Keratinocyte (primary cell): ENCODE data around the gene PLA2G6.

Source experiments
- EZH2 ChIP-seq: IDR thresholded peaks from one replicate; pipeline ENCODE4 v1.6.1; 2012; ENCODE audit warnings: inconsistent platforms, mild to moderate bottlenecking, low read length, moderate library complexity
- TF ChIP-seq, protein P1 (sequence below), 3 experiments: IDR thresholded peaks in 1 of 3; conservative IDR thresholded peaks in 1 of 3; optimal IDR thresholded peaks in 1 of 3; 2 replicates in 2 of 3; 3 replicates in 1 of 3; pipeline versions ENCODE3 to v1.5.1; 2011; ENCODE audit warnings: low read length in 3 of 3, mild to moderate bottlenecking in 3 of 3, moderate library complexity in 2 of 3, control low read depth in 1 of 3, inconsistent platforms in 1 of 3; ENCODE audit not compliant: insufficient read depth in 2 of 3; ENCODE audit errors: extremely low read depth in 1 of 3

DNA sequence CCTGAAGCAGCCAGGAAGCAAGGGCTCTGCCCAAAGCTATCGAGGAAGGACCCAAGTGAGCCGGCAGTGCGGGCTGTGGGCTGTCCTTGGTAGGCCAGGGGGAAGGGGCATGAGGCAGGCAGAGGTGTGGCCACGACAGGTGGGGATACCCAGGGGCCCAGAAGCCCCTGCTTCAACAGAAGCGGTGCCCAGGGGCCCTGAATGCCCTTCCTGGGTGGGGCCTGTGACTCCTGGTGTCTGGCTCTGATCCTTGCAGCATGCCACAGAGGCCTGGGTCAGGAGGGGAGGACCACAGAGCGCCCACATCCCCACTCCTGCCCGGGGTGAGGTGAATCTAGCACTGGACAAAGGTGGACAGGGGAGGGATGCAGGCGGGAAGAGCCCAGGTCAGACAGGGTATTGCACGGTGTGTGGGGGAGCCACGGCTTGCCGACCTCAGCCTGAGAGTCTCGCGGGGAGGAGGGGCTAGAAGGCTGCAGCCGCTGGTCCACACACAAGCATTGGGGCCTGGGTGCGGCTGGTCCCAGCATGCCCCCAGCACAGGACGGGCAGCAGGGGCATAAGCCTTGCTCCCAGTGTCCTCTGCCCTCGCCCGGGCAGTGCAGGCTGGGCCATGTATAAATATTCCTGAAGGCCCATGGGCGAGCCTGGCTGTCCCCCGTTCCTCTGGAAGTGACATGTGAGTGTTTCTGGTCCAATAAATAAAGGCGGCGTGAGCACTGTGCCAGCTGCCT lies 39.2 kb upstream of the PLA2G6 start:
- TF ChIP-seq, protein P1, sequence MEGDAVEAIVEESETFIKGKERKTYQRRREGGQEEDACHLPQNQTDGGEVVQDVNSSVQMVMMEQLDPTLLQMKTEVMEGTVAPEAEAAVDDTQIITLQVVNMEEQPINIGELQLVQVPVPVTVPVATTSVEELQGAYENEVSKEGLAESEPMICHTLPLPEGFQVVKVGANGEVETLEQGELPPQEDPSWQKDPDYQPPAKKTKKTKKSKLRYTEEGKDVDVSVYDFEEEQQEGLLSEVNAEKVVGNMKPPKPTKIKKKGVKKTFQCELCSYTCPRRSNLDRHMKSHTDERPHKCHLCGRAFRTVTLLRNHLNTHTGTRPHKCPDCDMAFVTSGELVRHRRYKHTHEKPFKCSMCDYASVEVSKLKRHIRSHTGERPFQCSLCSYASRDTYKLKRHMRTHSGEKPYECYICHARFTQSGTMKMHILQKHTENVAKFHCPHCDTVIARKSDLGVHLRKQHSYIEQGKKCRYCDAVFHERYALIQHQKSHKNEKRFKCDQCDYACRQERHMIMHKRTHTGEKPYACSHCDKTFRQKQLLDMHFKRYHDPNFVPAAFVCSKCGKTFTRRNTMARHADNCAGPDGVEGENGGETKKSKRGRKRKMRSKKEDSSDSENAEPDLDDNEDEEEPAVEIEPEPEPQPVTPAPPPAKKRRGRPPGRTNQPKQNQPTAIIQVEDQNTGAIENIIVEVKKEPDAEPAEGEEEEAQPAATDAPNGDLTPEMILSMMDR (optimal IDR thresholded peaks at IDR 0.05 in 1 of 3, IDR thresholded peaks at IDR 0.05 in 1 of 3, conservative IDR thresholded peaks at IDR 0.05 in 1 of 3; ENCODE audit: extremely low read depth in 1 of 3, insufficient read depth in 2 of 3, low read length in 3 of 3) = no peak
- TF ChIP-seq EZH2 = no peak
